Ureter (tissue), 1 donor: ENCODE measurements around the gene B4GALT5. TPM values are rescaled to one million over a fixed set of nuclear protein-coding genes. Genes with fewer than 3 reads are reported as not detected.
"Not testable (repeated sequence)": the region's sequence is repeated elsewhere in the genome, so short reads cannot be mapped to it uniquely, and the experiment has no call there.

Experiments
- DNase-seq: peaks from one replicate; pipeline ENCODE4 v3.0.0-alpha.2; 2020; ENCODE audit warnings: low spot score
- total RNA-seq: library from RNA; stranded (reverse); gene quantifications from one replicate; pipeline ENCODE4 v1.2.4, GENCODE V29; 2023
- donor health status: DM: yes; HTN: yes; CAD: no.

B4GALT5 gene
- total RNA-seq, 1 donor from 2014 or later: 40.9 TPM

GRCh38 chr20:49629606-49630005 is 84.1 kb downstream of the B4GALT5 start:
- DNase-seq: no peak

DNA sequence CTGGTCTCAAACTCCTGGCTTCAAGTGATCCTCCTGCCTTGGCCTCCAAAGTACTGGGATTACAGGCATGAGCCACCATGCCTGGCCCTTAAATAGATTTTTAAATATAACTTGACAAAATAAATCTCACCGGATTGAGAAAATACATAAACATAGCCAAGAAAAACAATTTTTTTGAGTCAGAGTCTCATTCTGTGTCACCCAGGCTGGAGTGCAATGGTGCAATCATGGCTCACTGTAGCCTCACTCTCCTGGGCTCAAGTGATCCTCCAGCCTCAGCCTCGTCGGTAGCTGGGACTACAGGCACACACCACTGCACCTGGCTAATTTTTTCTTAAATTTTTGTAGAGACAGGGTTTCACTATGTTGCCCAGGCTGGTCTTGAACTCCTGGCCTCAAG is 85.4 kb downstream of the B4GALT5 start:
- not testable (repeated sequence) for DNase-seq

GRCh38 chr20:49627329-49627761 is 86.3 kb downstream of the B4GALT5 start:
- DNase-seq: no peak

- not testable (repeated sequence) for DNase-seq
Measured at GRCh38 chr20:49624988-49625387, 88.7 kb downstream of the B4GALT5 start.

GRCh38 chr20:49624317-49624716 is 89.4 kb downstream of the B4GALT5 start:
- DNase-seq: no peak

DNA sequence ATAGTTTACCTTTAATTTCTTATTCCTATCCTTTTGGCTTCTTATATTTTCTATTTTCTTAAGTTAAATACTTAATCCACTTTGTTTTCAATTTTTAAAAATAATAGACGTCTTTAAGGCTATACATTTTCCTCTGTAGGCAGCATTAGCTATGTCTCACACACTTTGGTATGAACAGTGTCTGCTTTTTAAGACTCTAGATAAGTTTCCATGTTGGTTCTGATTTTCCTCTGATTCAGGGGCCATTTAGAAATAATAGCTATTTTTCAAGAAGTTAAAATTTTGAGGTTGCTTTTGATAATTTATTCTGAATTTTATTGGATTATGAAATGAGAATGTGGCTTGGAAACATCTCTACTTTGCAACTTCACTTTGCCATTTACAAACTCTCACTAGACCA is 91.4 kb downstream of the B4GALT5 start:
- DNase-seq: no peak

DNA sequence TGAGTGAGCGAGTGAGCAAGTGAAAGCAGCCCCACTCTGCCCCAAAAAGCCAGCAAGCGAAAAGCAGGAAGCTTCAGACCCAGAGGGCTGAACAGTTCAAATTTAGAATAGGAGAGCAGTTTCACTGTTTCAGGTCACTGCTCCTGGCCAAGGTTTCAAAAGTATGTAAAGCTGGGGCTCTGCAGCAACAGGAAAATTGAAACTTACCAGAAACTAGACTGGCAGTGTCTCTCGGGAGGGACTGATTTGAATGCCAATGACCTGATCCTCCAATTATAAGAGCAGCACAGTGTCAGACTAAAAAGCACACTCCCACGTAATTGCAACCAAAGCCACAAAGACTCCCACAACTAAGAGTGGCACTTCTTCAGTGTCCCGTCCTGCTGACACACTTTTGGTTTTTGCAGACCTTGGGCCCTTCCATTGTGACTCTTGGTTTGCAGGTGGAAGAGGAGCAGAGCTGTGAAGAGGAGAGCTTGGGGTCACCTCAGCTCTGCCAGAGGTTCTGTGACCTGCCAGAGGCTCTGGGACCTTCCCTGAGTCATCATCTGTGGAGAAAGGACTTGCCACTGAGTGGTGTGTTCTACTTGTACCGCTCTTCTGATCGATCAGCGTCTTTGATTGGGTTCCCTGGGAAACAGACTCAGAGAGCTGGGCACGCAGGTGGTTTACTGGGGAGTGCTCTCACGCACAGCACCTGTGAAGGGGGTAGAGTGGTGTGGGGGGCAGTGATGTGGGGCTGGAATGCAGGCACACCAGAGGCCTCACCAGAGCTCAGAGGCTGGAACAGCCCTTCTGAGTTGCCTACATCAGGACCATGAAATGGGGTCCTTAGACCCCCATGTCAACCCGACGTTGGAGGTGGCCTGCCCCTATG is 93.1 kb downstream of the B4GALT5 start:
- DNase-seq: no peak

DNA sequence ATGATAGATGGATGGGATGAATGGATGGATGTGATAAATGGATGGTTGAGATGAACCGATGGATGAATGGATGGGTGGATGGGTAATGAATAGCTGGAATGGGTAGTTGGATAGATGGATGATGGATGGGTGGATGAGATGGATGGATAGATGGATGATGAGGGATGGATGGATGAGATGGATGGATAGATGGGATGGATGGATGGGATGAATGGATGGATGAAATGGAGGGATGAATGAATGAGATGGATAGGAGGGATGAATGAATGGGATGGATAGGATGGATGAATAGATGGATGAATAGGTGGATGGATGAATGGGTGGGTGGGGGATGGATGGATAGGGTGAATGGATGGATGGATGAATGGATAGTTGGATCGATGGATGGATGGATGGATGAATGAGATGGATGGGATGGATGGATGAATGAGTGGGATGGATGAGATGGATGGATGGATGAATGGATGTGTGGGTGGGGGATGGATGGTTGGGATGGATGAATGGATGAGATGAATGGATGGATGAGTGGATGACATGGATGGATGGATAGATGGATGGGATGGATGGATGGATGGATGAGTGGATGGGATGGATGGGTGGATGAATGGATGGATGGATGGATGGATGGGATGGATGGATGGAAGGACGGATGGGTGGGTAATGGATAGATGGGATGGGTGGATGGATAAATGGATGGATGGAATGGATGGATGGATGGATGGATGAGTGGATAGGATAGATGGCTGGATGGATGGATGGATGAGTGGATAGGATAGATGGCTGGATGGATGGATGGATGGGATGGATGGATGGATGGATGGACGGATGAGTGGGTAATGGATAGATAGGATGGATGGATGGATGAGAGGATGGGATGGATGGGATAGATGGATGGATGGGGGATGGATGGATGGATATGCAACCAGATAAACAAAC is 94.3 kb downstream of the B4GALT5 start:
- no peak for DNase-seq

DNA sequence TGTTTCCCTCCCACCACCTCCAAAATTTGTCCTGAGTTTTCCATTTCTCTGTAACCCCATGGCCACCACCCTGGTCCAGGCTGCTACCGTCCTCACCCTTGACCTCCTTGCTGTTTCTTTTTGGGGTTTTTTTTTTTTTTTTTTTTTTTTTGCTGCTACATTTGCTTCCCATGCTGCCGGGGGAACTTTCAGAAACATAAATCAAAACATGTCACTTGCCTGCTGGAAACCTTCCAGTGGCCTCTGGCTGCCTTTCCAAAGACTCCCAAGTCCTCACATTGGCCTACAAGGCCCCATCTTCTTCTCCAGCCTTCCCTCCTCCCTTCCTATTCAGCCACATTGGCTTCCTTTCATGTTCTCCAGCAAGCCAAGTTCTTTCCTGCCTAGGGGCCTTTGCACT is 95.4 kb downstream of the B4GALT5 start:
- no peak for DNase-seq

DNA sequence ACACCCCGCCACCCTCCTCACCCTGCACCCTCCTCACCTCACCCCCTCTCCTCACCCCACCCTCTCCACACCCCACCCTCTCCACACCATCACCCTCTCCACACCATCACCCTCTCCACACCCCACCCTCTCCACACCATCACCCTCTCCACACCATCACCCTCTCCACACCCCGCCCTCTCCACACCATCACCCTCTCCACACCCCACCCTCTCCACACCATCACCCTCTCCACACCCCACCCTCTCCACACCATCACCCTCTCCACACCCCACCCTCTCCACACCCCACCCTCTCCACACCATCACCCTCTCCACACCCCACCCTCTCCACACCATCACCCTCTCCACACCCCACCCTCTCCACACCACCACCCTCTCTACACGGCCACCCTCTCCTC is 96.3 kb downstream of the B4GALT5 start:
- DNase-seq: not testable (repeated sequence)

- no peak for DNase-seq
Measured at GRCh38 chr20:49616154-49617007, 97.3 kb downstream of the B4GALT5 start.

DNA sequence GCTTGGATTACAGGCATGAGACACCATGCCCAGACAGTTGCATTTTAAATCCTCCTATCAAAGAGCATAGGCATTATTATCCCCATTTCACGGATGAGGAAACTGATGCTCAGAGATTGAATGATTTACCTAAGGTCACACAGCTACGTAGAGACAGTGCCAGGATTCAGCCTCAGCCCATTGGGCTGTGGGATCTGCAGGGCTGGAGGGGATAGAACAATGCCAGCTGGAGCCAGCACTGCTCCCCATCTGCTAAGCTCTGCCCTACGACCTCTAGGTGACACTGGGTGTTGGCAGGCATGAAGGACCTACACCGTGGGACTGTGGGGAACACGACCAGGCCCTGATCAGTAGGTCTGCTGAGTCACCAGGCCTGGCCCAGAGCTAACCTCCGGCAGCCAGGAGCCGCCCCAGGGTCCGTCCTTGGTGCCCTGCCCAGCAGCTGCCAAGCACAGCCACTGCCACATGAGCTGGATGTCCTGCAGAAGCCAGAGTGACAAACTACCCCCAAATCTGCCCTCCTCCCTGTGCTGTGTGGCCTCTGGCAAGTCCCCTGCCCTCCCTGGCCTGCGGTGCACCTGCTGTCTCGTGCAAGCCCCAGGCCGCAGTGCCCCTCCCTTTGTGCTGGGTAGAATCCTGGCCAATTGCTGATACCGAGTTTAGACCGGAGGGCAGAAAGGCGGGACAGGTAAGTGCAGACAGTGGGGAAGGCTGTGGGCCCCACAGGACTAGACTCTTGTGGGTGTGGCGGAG is 98.1 kb downstream of the B4GALT5 start:
- DNase-seq: no peak

- not testable (repeated sequence) for DNase-seq
Measured at GRCh38 chr20:49615051-49615400, 98.7 kb downstream of the B4GALT5 start.

- DNase-seq: no peak
Measured at GRCh38 chr20:49614338-49615050, 99.2 kb downstream of the B4GALT5 start.

DNA sequence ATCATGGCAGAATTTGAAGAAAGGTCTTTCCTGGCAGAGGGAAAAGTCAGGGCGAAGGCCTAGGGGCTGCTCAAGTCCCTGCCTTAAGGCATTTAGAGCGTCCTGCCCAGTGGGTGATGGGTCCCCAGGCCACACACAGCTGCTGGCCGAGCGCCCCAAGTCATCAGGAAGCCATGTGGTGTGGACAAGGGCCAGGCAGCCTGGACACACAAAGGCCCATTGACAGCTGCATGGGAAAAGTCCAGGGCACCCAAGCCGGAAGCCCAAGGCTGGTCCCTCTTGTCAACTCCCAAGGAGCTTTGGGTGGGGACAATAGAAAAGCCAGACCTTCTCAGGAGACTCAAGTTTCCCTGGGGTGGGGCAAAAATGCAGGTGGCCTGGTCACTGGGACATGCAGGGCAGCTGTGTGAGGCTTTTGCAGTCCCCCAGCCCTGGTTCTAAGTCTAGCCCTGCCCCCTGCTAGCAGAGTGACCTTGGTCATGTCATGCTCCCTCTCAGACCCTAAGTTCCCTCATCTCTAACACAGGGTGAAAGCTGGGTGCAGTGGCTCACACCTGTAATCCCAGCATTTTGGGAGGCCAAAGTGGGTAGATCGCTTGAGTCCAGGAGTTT is 101.4 kb downstream of the B4GALT5 start:
- no peak for DNase-seq

- not testable (repeated sequence) for DNase-seq
Measured at GRCh38 chr20:49611539-49612126, 102.0 kb downstream of the B4GALT5 start.

GRCh38 chr20:49610691-49611538 is 102.8 kb downstream of the B4GALT5 start:
- peak; percentile 71 for DNase-seq
